ENCODE measurements around the gene TGFB1. TPM values are rescaled to one million over a fixed set of nuclear protein-coding genes. Genes with fewer than 3 reads are reported as not detected.

TGFB1 gene
- total RNA-seq, 1 experiment from 2014 or later, result 10.4 TPM

DNA sequence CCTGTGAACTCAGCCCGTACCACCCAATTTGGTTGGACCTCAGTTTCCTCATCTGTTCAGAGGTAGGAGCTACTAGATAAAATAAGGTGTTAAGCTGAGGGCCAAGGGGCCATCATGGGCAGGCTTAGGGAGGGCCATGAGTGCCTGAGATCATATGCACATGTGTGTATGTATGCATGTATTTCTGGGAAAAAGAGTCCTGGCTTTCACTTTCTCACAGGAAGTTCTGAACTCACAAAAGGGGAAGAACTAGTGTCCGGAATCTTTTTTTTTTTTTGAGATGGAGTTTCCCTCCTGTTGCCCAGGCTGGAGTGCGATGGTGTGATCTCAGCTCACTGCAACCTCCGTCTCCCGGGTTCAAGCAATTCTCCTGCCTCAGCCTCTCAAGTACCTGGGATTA lies 18.9 kb downstream of the TGFB1 start:
- TF ChIP-seq, protein P1, sequence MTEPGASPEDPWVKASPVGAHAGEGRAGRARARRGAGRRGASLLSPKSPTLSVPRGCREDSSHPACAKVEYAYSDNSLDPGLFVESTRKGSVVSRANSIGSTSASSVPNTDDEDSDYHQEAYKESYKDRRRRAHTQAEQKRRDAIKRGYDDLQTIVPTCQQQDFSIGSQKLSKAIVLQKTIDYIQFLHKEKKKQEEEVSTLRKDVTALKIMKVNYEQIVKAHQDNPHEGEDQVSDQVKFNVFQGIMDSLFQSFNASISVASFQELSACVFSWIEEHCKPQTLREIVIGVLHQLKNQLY (CRISPR knock-in tag; IDR thresholded peaks at IDR 0.05), result no peak
- TF ChIP-seq SP1 (CRISPR knock-in tag; conservative IDR thresholded peaks at IDR 0.05) (no peak), ATF3 (CRISPR knock-in tag; conservative IDR thresholded peaks at IDR 0.05) (no peak), RELA (CRISPR knock-in tag; IDR thresholded peaks at IDR 0.05; ENCODE audit: borderline replicate concordance) (no peak), CREB1 (CRISPR knock-in tag; IDR thresholded peaks at IDR 0.05) (no peak), TP53 (CRISPR knock-in tag; IDR thresholded peaks at IDR 0.05) (no peak), JUN (CRISPR knock-in tag; IDR thresholded peaks at IDR 0.05) (no peak), NR1H2 (CRISPR knock-in tag; IDR thresholded peaks at IDR 0.05) (no peak), PRDM15 (CRISPR knock-in tag; IDR thresholded peaks at IDR 0.05) (no peak)
- TF ChIP-seq, protein P2, sequence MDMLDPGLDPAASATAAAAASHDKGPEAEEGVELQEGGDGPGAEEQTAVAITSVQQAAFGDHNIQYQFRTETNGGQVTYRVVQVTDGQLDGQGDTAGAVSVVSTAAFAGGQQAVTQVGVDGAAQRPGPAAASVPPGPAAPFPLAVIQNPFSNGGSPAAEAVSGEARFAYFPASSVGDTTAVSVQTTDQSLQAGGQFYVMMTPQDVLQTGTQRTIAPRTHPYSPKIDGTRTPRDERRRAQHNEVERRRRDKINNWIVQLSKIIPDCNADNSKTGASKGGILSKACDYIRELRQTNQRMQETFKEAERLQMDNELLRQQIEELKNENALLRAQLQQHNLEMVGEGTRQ (CRISPR knock-in tag; IDR thresholded peaks at IDR 0.05), result no peak
- TF ChIP-seq, protein P3, sequence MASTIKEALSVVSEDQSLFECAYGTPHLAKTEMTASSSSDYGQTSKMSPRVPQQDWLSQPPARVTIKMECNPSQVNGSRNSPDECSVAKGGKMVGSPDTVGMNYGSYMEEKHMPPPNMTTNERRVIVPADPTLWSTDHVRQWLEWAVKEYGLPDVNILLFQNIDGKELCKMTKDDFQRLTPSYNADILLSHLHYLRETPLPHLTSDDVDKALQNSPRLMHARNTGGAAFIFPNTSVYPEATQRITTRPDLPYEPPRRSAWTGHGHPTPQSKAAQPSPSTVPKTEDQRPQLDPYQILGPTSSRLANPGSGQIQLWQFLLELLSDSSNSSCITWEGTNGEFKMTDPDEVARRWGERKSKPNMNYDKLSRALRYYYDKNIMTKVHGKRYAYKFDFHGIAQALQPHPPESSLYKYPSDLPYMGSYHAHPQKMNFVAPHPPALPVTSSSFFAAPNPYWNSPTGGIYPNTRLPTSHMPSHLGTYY (CRISPR knock-in tag; IDR thresholded peaks at IDR 0.05), result no peak
- H3K27ac Mint-ChIP-seq, result no peak overlapping the region
- DNase-seq (ENCODE audit: low spot score) (no peak), ATAC-seq (no peak)
- H3K27me3 Mint-ChIP-seq (ENCODE audit: low read depth), result peaks cover 19% of the 10 kb centered on the region
- H3K4me1 Mint-ChIP-seq, result peaks cover 26% of the 10 kb centered on the region
- H3K36me3 Mint-ChIP-seq, result no peaks in the 10 kb centered on the region
- no peak overlapping the region for H3K4me3 Mint-ChIP-seq
- CTCF ChIA-PET, result interaction anchor here (0.7 to 1.0 kb wide), 2 partner anchors 18 to 229 kb away, joined by 3 to 8 read pairs; no protein-coding TSS in a partner anchor
- POLR2A ChIA-PET, result interaction anchor here (0.6 kb wide), 1 partner anchor 93 kb away, joined by 5 read pairs; no protein-coding TSS in a partner anchor
- H3K9me3 Mint-ChIP-seq, result no peaks in the 10 kb centered on the region

GRCh38 chr19:41332468-41332867 lies 21.3 kb downstream of the TGFB1 start:
- CTCF ChIA-PET, result interaction anchor here (0.6 to 2.1 kb wide), 4 partner anchors 9 to 20 kb away, joined by 4 to 15 read pairs (median 7); no protein-coding TSS in a partner anchor
- no peak for TF ChIP-seq ZNF263 (CRISPR knock-in tag; IDR thresholded peaks at IDR 0.05; ENCODE audit: low read depth)
- TF ChIP-seq TEAD1 (CRISPR knock-in tag; IDR thresholded peaks at IDR 0.05), result no peak
- no peak for TF ChIP-seq IRF2 (CRISPR knock-in tag; IDR thresholded peaks at IDR 0.05; ENCODE audit: borderline replicate concordance, low read depth)
- TF ChIP-seq, protein P4, sequence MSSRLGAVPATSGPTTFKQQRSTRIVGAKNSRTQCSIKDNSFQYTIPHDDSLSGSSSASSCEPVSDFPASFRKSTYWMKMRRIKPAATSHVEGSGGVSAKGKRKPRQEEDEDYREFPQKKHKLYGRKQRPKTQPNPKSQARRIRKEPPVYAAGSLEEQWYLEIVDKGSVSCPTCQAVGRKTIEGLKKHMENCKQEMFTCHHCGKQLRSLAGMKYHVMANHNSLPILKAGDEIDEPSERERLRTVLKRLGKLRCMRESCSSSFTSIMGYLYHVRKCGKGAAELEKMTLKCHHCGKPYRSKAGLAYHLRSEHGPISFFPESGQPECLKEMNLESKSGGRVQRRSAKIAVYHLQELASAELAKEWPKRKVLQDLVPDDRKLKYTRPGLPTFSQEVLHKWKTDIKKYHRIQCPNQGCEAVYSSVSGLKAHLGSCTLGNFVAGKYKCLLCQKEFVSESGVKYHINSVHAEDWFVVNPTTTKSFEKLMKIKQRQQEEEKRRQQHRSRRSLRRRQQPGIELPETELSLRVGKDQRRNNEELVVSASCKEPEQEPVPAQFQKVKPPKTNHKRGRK (CRISPR knock-in tag; IDR thresholded peaks at IDR 0.05; ENCODE audit: borderline replicate concordance), result no peak
- TF ChIP-seq ZNF396 (CRISPR knock-in tag; IDR thresholded peaks at IDR 0.05; ENCODE audit: borderline replicate concordance), result no peak
- TF ChIP-seq ZNF317 (CRISPR knock-in tag; IDR thresholded peaks at IDR 0.05; ENCODE audit: borderline replicate concordance, low read depth), result no peak
- TF ChIP-seq ZNF423 (CRISPR knock-in tag; IDR thresholded peaks at IDR 0.05), result no peak
- TF ChIP-seq ETV6 (CRISPR knock-in tag; IDR thresholded peaks at IDR 0.05), result no peak
- TF ChIP-seq MAX (CRISPR knock-in tag; IDR thresholded peaks at IDR 0.05), result no peak
- TF ChIP-seq, protein P5, sequence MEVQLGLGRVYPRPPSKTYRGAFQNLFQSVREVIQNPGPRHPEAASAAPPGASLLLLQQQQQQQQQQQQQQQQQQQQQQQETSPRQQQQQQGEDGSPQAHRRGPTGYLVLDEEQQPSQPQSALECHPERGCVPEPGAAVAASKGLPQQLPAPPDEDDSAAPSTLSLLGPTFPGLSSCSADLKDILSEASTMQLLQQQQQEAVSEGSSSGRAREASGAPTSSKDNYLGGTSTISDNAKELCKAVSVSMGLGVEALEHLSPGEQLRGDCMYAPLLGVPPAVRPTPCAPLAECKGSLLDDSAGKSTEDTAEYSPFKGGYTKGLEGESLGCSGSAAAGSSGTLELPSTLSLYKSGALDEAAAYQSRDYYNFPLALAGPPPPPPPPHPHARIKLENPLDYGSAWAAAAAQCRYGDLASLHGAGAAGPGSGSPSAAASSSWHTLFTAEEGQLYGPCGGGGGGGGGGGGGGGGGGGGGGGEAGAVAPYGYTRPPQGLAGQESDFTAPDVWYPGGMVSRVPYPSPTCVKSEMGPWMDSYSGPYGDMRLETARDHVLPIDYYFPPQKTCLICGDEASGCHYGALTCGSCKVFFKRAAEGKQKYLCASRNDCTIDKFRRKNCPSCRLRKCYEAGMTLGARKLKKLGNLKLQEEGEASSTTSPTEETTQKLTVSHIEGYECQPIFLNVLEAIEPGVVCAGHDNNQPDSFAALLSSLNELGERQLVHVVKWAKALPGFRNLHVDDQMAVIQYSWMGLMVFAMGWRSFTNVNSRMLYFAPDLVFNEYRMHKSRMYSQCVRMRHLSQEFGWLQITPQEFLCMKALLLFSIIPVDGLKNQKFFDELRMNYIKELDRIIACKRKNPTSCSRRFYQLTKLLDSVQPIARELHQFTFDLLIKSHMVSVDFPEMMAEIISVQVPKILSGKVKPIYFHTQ (CRISPR knock-in tag; IDR thresholded peaks at IDR 0.05), result no peak
- TF ChIP-seq JUN (CRISPR knock-in tag; IDR thresholded peaks at IDR 0.05), result no peak
- TF ChIP-seq OVOL2 (CRISPR knock-in tag; IDR thresholded peaks at IDR 0.05; ENCODE audit: borderline replicate concordance), result no peak
- TF ChIP-seq ATF1 (CRISPR knock-in tag; IDR thresholded peaks at IDR 0.05), result no peak
- TF ChIP-seq MXD4 (CRISPR knock-in tag; IDR thresholded peaks at IDR 0.05; ENCODE audit: borderline replicate concordance), result no peak
- H3K36me3 Mint-ChIP-seq, result no peaks in the 10 kb centered on the region

More at GRCh38 chr19:41332468-41332867, 21.3 kb downstream of the TGFB1 start:
- Mint-ChIP-seq H3K27me3 (ENCODE audit: low read depth) (peaks cover 19% of the 10 kb centered on the region), H3K27ac (no peak overlapping the region), H3K4me1 (peaks cover 34% of the 10 kb centered on the region), H3K4me3 (peak overlapping the region; percentile 77; the same call in 1 of the 2 replicates), H3K9me3 (no peaks in the 10 kb centered on the region)
- POLR2A ChIA-PET, result no interaction called here
- no peak for DNase-seq (ENCODE audit: low spot score)
- no peak for ATAC-seq
